Fibroblast of skin of right biceps (primary cell): ENCODE data around the gene HTR6.
A peak's percentile ranks its signal among the peaks of the same experiment; 100 is the strongest.

Source experiments
- DNase-seq: peaks from one replicate; pipeline ENCODE4 v3.0.0-alpha.2; 2013

Gene HTR6

GRCh38 chr1:19639999-19640362 lies 24.7 kb upstream of the HTR6 start:
- DNase-seq: no peak

- DNase-seq: no peak
Measured at GRCh38 chr1:19640363-19641316, 24.0 kb upstream of the HTR6 start.

GRCh38 chr1:19643121-19643520 lies 21.6 kb upstream of the HTR6 start:
- no peak for DNase-seq

GRCh38 chr1:19643602-19644394 lies 20.9 kb upstream of the HTR6 start, which contains the start of gene NBL1:
Gene NBL1, plus strand, starts transcription at chr1:19644311. Its CDS starts 10,720 bp downstream, at chr1:19655031.
- peak; percentile 68 for DNase-seq

GRCh38 chr1:19644395-19644680 lies 20.3 kb upstream of the HTR6 start:
- no peak for DNase-seq

- DNase-seq: peak; percentile 33
Measured at GRCh38 chr1:19644681-19645410, 19.8 kb upstream of the HTR6 start.

GRCh38 chr1:19645411-19646251 lies 19.0 kb upstream of the HTR6 start:
- no peak for DNase-seq

- DNase-seq: no peak
Measured at GRCh38 chr1:19646377-19647319, 18.0 kb upstream of the HTR6 start.

- DNase-seq: no peak
Measured at GRCh38 chr1:19647643-19648042, 17.0 kb upstream of the HTR6 start.

- no peak for DNase-seq
Measured at GRCh38 chr1:19648239-19648638, 16.4 kb upstream of the HTR6 start.

GRCh38 chr1:19648689-19649088 lies 16.0 kb upstream of the HTR6 start:
- DNase-seq: peak; percentile 24

- DNase-seq: no peak
Measured at GRCh38 chr1:19650416-19651140, 14.1 kb upstream of the HTR6 start.

- peak; percentile 47 for DNase-seq
Measured at GRCh38 chr1:19651141-19651737, 13.4 kb upstream of the HTR6 start.

- no peak for DNase-seq
Measured at GRCh38 chr1:19654386-19654785, 10.3 kb upstream of the HTR6 start.

- DNase-seq: no peak
Measured at GRCh38 chr1:19654886-19655717, 9.6 kb upstream of the HTR6 start.

GRCh38 chr1:19655718-19656080 lies 9.0 kb upstream of the HTR6 start:
- DNase-seq: no peak

- no peak for DNase-seq
Measured at GRCh38 chr1:19656134-19656779, 8.4 kb upstream of the HTR6 start.

GRCh38 chr1:19656780-19657466 lies 7.8 kb upstream of the HTR6 start:
- DNase-seq: no peak
